ENCODE measurements around the gene ALG12. TPM values are rescaled to one million over a fixed set of nuclear protein-coding genes. Genes with fewer than 3 reads are reported as not detected.
A peak's percentile ranks its signal among the peaks of the same experiment; 100 is the strongest.

Gene ALG12
- total and polyA plus RNA-seq, 2 of the 13 experiments (the other 11 are each of a cell fraction or from before 2014, with no cell fraction given), result 7.8 to 15.8 TPM

DNA sequence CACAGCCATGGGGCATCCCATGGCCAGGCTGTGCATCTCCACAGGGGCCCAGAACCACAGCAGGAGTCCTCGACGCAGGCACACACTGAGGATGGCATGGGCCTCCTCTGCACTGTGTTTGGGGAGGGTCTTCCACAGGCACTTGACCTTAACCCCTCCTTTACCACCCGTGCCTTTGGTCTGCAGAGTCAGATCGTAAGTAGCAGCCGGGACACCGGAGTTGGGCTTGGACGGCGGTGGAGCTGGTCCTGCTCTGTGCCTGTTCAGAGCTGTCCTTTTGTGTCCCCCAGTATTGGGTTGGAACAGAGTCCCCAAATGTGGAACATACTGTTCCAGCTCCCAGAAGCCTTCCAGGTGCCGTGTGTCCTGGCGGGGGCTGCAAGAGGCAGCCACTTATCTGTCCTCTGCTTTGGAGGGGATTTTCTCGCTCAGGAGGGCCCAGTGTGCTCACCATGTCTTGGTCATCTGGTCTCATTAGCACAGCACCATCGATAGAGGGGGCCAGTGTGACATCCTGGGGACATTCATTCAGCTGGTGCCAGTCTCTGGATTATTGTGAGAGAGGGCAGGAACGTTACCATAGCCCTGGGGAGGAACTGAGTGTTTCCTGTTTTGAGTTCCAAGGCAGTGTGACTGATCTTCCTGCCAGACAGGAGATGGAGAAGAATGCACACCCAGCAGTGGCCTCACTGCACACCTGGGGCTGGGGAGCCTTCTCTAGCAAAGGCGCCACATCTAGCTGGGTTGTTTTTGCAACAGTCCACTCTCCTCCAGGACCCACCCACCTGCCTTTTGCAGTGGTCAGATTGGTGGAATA is 12.6 kb upstream of the ALG12 start (continued):
- TF ChIP-seq, protein P1, sequence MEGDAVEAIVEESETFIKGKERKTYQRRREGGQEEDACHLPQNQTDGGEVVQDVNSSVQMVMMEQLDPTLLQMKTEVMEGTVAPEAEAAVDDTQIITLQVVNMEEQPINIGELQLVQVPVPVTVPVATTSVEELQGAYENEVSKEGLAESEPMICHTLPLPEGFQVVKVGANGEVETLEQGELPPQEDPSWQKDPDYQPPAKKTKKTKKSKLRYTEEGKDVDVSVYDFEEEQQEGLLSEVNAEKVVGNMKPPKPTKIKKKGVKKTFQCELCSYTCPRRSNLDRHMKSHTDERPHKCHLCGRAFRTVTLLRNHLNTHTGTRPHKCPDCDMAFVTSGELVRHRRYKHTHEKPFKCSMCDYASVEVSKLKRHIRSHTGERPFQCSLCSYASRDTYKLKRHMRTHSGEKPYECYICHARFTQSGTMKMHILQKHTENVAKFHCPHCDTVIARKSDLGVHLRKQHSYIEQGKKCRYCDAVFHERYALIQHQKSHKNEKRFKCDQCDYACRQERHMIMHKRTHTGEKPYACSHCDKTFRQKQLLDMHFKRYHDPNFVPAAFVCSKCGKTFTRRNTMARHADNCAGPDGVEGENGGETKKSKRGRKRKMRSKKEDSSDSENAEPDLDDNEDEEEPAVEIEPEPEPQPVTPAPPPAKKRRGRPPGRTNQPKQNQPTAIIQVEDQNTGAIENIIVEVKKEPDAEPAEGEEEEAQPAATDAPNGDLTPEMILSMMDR (CRISPR knock-in tag; IDR thresholded peaks at IDR 0.05), result peak; percentile 95
- TF ChIP-seq MED1 (CRISPR knock-in tag; IDR thresholded peaks at IDR 0.05), result 0 out of 2 replicates have a peak, but pooled peaks have one; percentile 39
- no peak; the same call in 1 of the 2 replicates for TF ChIP-seq ZNF768 (CRISPR knock-in tag; IDR thresholded peaks at IDR 0.05)
- TF ChIP-seq, protein P2, sequence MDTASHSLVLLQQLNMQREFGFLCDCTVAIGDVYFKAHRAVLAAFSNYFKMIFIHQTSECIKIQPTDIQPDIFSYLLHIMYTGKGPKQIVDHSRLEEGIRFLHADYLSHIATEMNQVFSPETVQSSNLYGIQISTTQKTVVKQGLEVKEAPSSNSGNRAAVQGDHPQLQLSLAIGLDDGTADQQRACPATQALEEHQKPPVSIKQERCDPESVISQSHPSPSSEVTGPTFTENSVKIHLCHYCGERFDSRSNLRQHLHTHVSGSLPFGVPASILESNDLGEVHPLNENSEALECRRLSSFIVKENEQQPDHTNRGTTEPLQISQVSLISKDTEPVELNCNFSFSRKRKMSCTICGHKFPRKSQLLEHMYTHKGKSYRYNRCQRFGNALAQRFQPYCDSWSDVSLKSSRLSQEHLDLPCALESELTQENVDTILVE (CRISPR knock-in tag; IDR thresholded peaks at IDR 0.05), result 0 out of 2 replicates have a peak, but pooled peaks have one; percentile 62
- no peak for TF ChIP-seq U2AF2 (IDR thresholded peaks at IDR 0.05; ENCODE audit: low read depth, low read length)
- no peak for TF ChIP-seq HIVEP1 (CRISPR knock-in tag; IDR thresholded peaks at IDR 0.05)
- no peak for TF ChIP-seq SMARCC2 (IDR thresholded peaks at IDR 0.05)
- TF ChIP-seq ZNF260 (CRISPR knock-in tag; IDR thresholded peaks at IDR 0.05; ENCODE audit: borderline replicate concordance, low read depth), result no peak
- 0 out of 2 replicates have a peak, but pooled peaks have one; percentile 1 for TF ChIP-seq FOXK1 (CRISPR knock-in tag; IDR thresholded peaks at IDR 0.05; ENCODE audit: borderline replicate concordance, low read depth)
- peak; percentile 90 for TF ChIP-seq SMC3 (IDR thresholded peaks at IDR 0.05; ENCODE audit: low read length)
- peak; percentile 16; the same call in 1 of the 2 replicates for TF ChIP-seq ZKSCAN8 (CRISPR knock-in tag; IDR thresholded peaks at IDR 0.05; ENCODE audit: borderline replicate concordance)
- TF ChIP-seq, protein P3, sequence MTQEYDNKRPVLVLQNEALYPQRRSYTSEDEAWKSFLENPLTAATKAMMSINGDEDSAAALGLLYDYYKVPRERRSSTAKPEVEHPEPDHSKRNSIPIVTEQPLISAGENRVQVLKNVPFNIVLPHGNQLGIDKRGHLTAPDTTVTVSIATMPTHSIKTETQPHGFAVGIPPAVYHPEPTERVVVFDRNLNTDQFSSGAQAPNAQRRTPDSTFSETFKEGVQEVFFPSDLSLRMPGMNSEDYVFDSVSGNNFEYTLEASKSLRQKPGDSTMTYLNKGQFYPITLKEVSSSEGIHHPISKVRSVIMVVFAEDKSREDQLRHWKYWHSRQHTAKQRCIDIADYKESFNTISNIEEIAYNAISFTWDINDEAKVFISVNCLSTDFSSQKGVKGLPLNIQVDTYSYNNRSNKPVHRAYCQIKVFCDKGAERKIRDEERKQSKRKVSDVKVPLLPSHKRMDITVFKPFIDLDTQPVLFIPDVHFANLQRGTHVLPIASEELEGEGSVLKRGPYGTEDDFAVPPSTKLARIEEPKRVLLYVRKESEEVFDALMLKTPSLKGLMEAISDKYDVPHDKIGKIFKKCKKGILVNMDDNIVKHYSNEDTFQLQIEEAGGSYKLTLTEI (CRISPR knock-in tag; conservative IDR thresholded peaks at IDR 0.05), result no peak
- TF ChIP-seq TEAD3 (CRISPR knock-in tag; optimal IDR thresholded peaks at IDR 0.05; ENCODE audit: borderline replicate concordance), result peak; percentile 67
- TF ChIP-seq, protein P4, sequence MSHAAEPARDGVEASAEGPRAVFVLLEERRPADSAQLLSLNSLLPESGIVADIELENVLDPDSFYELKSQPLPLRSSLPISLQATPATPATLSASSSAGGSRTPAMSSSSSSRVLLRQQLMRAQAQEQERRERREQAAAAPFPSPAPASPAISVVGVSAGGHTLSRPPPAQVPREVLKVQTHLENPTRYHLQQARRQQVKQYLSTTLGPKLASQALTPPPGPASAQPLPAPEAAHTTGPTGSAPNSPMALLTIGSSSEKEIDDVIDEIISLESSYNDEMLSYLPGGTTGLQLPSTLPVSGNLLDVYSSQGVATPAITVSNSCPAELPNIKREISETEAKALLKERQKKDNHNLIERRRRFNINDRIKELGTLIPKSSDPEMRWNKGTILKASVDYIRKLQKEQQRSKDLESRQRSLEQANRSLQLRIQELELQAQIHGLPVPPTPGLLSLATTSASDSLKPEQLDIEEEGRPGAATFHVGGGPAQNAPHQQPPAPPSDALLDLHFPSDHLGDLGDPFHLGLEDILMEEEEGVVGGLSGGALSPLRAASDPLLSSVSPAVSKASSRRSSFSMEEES (CRISPR knock-in tag; IDR thresholded peaks at IDR 0.05), result peak; percentile 48; the same call in 1 of the 2 replicates
- no peak for TF ChIP-seq NCOA5 (CRISPR knock-in tag; IDR thresholded peaks at IDR 0.05)
- TF ChIP-seq, protein P5, sequence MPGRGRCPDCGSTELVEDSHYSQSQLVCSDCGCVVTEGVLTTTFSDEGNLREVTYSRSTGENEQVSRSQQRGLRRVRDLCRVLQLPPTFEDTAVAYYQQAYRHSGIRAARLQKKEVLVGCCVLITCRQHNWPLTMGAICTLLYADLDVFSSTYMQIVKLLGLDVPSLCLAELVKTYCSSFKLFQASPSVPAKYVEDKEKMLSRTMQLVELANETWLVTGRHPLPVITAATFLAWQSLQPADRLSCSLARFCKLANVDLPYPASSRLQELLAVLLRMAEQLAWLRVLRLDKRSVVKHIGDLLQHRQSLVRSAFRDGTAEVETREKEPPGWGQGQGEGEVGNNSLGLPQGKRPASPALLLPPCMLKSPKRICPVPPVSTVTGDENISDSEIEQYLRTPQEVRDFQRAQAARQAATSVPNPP (CRISPR knock-in tag; IDR thresholded peaks at IDR 0.05), result no peak
- TF ChIP-seq, protein P6, sequence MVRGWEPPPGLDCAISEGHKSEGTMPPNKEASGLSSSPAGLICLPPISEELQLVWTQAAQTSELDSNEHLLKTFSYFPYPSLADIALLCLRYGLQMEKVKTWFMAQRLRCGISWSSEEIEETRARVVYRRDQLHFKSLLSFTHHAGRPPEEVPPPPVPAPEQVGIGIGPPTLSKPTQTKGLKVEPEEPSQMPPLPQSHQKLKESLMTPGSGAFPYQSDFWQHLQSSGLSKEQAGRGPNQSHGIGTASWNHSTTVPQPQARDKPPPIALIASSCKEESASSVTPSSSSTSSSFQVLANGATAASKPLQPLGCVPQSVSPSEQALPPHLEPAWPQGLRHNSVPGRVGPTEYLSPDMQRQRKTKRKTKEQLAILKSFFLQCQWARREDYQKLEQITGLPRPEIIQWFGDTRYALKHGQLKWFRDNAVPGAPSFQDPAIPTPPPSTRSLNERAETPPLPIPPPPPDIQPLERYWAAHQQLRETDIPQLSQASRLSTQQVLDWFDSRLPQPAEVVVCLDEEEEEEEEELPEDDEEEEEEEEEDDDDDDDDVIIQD (CRISPR knock-in tag; IDR thresholded peaks at IDR 0.05; ENCODE audit: low read depth), result no peak
- TF ChIP-seq ZNF12 (CRISPR knock-in tag; IDR thresholded peaks at IDR 0.05), result no peak
- peak; percentile 64 for TF ChIP-seq XRCC5 (optimal IDR thresholded peaks at IDR 0.05; ENCODE audit: low read length)
- 0 out of 2 replicates have a peak, but pooled peaks have one; percentile 35 for TF ChIP-seq RELA (CRISPR knock-in tag; IDR thresholded peaks at IDR 0.05)
- no peak for TF ChIP-seq ZNF34 (CRISPR knock-in tag; IDR thresholded peaks at IDR 0.05; ENCODE audit: borderline replicate concordance)
